OCI-LY7 (cell line): Measurements from ENCODE around the gene CLCNKB.

Source experiments
- CTCF ChIP-seq: fragments of 200-600 bp; sonication (generic); conservative IDR thresholded peaks from 2 replicates; pipeline ENCODE4 v1.5.1; 2014; ENCODE audit warnings: mild to moderate bottlenecking, antibody characterized with exemption, low read length, moderate library complexity, mixed read lengths
- EZH2phosphoT487 ChIP-seq: fragments of 200-600 bp; sonication (generic); IDR thresholded peaks from 2 replicates; pipeline ENCODE4 v1.6.1; 2018; ENCODE audit warnings: low read depth, borderline replicate concordance, mild to moderate bottlenecking, mixed run types, antibody characterized with exemption, low read length, moderate library complexity, mixed read lengths

- TF ChIP-seq CTCF (no peak), EZH2phosphoT487 (no peak)
Measured at GRCh38 chr1:16054598-16055540, 11.3 kb downstream of the CLCNKB start.
